K562 (cell line): ENCODE data around the gene NDUFS8. TPM values are rescaled to one million over a fixed set of nuclear protein-coding genes. Genes with fewer than 3 reads are reported as not detected.
A peak's percentile ranks its signal among the peaks of the same experiment; 100 is the strongest.
"Not testable (repeated sequence)": the region's sequence is repeated elsewhere in the genome, so short reads cannot be mapped to it uniquely, and the experiment has no call there.

Experiments
- ATAC-seq: fragments of 200-7000 bp; cut with Tn5 transposase; 3 replicates; pipeline ENCODE4 v1.9.1; 2020; ENCODE audit warnings: moderate library complexity
- BruUV-seq: library from RNA; stranded (reverse); fragments of 400-500 nt; replicated peaks from 2 replicates; lab custom pipeline; 2021; lab: Mats Ljungman, UMichigan
- CTCF ChIA-PET: fragments of 300-600 bp; formaldehyde crosslinking; extraction: SDS; loops from one replicate; lab custom pipeline; 2021; ENCODE audit warnings: low intra/inter-chr PET ratio; lab: Yijun Ruan, JAX
- POLR2A ChIA-PET: fragments of 300-600, 350-650 bp; sonication (Branson Sonifier 250); formaldehyde crosslinking; extraction: SDS; loops from one replicate; lab custom pipeline; 2021; ENCODE audit warnings: antibody characterized with exemption, inconsistent platforms; lab: Yijun Ruan, JAX
- DNase-seq, 4 experiments: peaks; one replicate each; pipeline versions ENCODE4 v3.0.0 to v3.0.0-alpha.2; 2011 to 2018; ENCODE audit warnings: low spot score in 3 of 4, mixed read lengths in 3 of 4; ENCODE audit errors: extremely low read depth in 1 of 4
- FAIRE-seq: peaks from 2 replicates; lab custom pipeline; 2011; peaks lifted over from hg19 to GRCh38; lab: Jason Lieb, UNC
- H2AFZ ChIP-seq: 2 replicates; pipeline ENCODE4 v1.6.0; 2011; ENCODE audit warnings: low read depth, low read length, control low read depth, inconsistent platforms
- H3K27ac ChIP-seq: fragments of 200-600 bp; 3 replicates; pipeline ENCODE4 v1.8.0; 2011; ENCODE audit warnings: low read depth, mild to moderate bottlenecking, control low read depth, inconsistent platforms, low read length, moderate library complexity, mixed read lengths; ENCODE audit errors: extremely low read depth
- H3K27me3 ChIP-seq, 2 experiments: fragments of 300-600 bp in 1 of 2; 2 replicates in 1 of 2; 3 replicates in 1 of 2; pipeline versions ENCODE4 v1.6.0 to v1.8.0; 2011; ENCODE audit warnings: inconsistent platforms in 2 of 2, low read length in 2 of 2, mild to moderate bottlenecking in 1 of 2, mixed read lengths in 1 of 2, moderate library complexity in 1 of 2; ENCODE audit not compliant: control insufficient read depth in 2 of 2, insufficient read depth in 2 of 2
- H3K36me3 ChIP-seq: fragments of 300-600 bp; 3 replicates; pipeline ENCODE4 v1.8.0; 2011; ENCODE audit warnings: mild to moderate bottlenecking, low read length, inconsistent platforms; ENCODE audit not compliant: control insufficient read depth, insufficient read depth
- H3K4me1 ChIP-seq, 2 experiments: fragments of 200-600 bp in 1 of 2; replicated peaks in 1 of 2; 2 replicates in 1 of 2; 3 replicates in 1 of 2; pipeline versions ENCODE4 v1.5.1 to v1.8.0; 2011; ENCODE audit warnings: inconsistent platforms in 2 of 2, low read length in 2 of 2, mild to moderate bottlenecking in 1 of 2, mixed read lengths in 1 of 2, moderate library complexity in 1 of 2; ENCODE audit not compliant: control insufficient read depth in 2 of 2, insufficient read depth in 2 of 2
- H3K4me2 ChIP-seq: 2 replicates; pipeline ENCODE4 v1.6.1; 2011; ENCODE audit warnings: low read length, control low read depth, inconsistent platforms, mixed read lengths; ENCODE audit not compliant: insufficient read depth
- H3K4me3 ChIP-seq: fragments of 200-600 bp; sonication (generic), shearing (Covaris generic); 2 replicates; pipeline ENCODE4 v1.5.1; 2016; ENCODE audit warnings: control low read depth, inconsistent platforms
- H3K79me2 ChIP-seq: fragments of 200-600 bp; 3 replicates; pipeline ENCODE4 v1.8.0; 2011; ENCODE audit warnings: low read length, inconsistent platforms; ENCODE audit not compliant: control insufficient read depth, insufficient read depth
- H3K9ac ChIP-seq, 2 experiments: 2 replicates each; pipeline versions ENCODE4 v1.6.0 to v1.6.1; 2011; ENCODE audit warnings: low read depth in 2 of 2, low read length in 2 of 2, control low read depth in 1 of 2, inconsistent platforms in 1 of 2, mild to moderate bottlenecking in 1 of 2, mixed read lengths in 1 of 2; ENCODE audit not compliant: insufficient read depth in 1 of 2
- H3K9me1 ChIP-seq: one replicate; pipeline ENCODE4 v1.6.0; 2011; ENCODE audit warnings: inconsistent platforms, mild to moderate bottlenecking, low read length, moderate library complexity; ENCODE audit not compliant: control insufficient read depth, insufficient read depth
- H3K9me3 ChIP-seq: replicated peaks from 2 replicates; pipeline ENCODE4 v1.5.1; 2011; ENCODE audit warnings: low read depth, low read length, inconsistent platforms; ENCODE audit not compliant: control insufficient read depth, insufficient read depth
- H4K20me1 ChIP-seq: replicated peaks from 2 replicates; pipeline ENCODE4 v1.6.1; 2011; ENCODE audit warnings: low read length, inconsistent platforms, mixed read lengths; ENCODE audit not compliant: control insufficient read depth, insufficient read depth
- DACH1 ChIP-seq: fragments of 450-650 bp; IDR thresholded peaks from 2 replicates; pipeline ENCODE4 v1.6.1; 2018; ENCODE audit not compliant: partially characterized antibody
- HNRNPK ChIP-seq: fragments of 200-400 bp; formaldehyde crosslinking; IDR thresholded peaks from one replicate; pipeline ENCODE4 v1.6.1; 2018; ENCODE audit warnings: mild to moderate bottlenecking, low read depth, low read length; ENCODE audit not compliant: poor library complexity, severe bottlenecking
- HNRNPLL ChIP-seq: fragments of 200-400 bp; formaldehyde crosslinking; IDR thresholded peaks from 2 replicates; pipeline ENCODE4 v1.6.1; 2017; ENCODE audit warnings: low read length, low read depth, mild to moderate bottlenecking; ENCODE audit not compliant: poor library complexity, severe bottlenecking
- MCM7 ChIP-seq, 2 experiments: fragments of 450-650 bp; IDR thresholded peaks; 2 replicates each; pipeline ENCODE4 v1.6.1; 2016 to 2018
- RBM25 ChIP-seq: fragments of 200-400 bp; formaldehyde crosslinking; IDR thresholded peaks from 2 replicates; pipeline ENCODE4 v1.6.1; 2018; ENCODE audit warnings: low read length, low read depth, moderate library complexity; ENCODE audit not compliant: severe bottlenecking
- RREB1 ChIP-seq: fragments of 250-450 bp; sonication (Bioruptor Pico); IDR thresholded peaks from 2 replicates; pipeline ENCODE4 v1.4.0; 2020
- ZNF282 ChIP-seq: sonication (generic); formaldehyde crosslinking; IDR thresholded peaks from 2 replicates; pipeline ENCODE4 v1.8.1; 2023; ENCODE audit warnings: missing genetic modification reagents
- WGBS: fragments of 100-300 bp; shearing (Covaris generic); methylation state at CpG from one replicate; pipeline ENCODE4 v1.1.6; 2016; ENCODE audit warnings: low coverage, mixed read lengths; ENCODE audit not compliant: insufficient coverage; ENCODE audit errors: missing lambda C conversion rate; 5-methylcytosine and 5-hydroxymethylcytosine counted together
- in situ Hi-C: fragments of 300-500 bp; cut with MboI; formaldehyde crosslinking; loops from 4 replicates; pipeline ENCODE4 v1.15.0; 2018; ENCODE audit warnings: inconsistent platforms, mixed read lengths
- intact Hi-C: fragments of 100-400 bp; cut with micrococcal nuclease; formaldehyde crosslinking; loops from 2 replicates; pipeline ENCODE4 v1.14.2; 2022
- polyA plus RNA-seq, 8 experiments: library from polyadenylated mRNA; depleted of rRNA in 4 of 8; stranded (reverse) in 5 of 8; unstranded in 3 of 8; fragments of >200 nt; fragmentation: Nextera tagmentation in 2 of 8; fragmentation: Illumina TruSeq in 1 of 8; extraction: Ambion mirVana in 2 of 8; extraction: Trizol in 1 of 8; gene quantifications; 2 replicates each; pipeline versions ENCODE4 v1.2.1 to v1.2.3, GENCODE V29; 2011 to 2014; ENCODE audit warnings: inconsistent platforms in 1 of 8, missing spikeins in 1 of 8
- total RNA-seq, 7 experiments: library from RNA; depleted of rRNA in 6 of 7; stranded (reverse); fragments of >200 nt in 6 of 7; fragmentation: Illumina TruSeq in 2 of 7; extraction: Trizol in 2 of 7; gene quantifications; 2 replicates each; pipeline versions ENCODE4 v1.2.1 to v1.2.3, GENCODE V29; 2011 to 2021; ENCODE audit warnings: low replicate concordance in 1 of 7

NDUFS8 gene
- total and polyA plus RNA-seq, 9 of the 15 experiments (the other 6 are each of a cell fraction or from before 2014, with no cell fraction given): 36.5 to 351 (median 101) TPM

DNA sequence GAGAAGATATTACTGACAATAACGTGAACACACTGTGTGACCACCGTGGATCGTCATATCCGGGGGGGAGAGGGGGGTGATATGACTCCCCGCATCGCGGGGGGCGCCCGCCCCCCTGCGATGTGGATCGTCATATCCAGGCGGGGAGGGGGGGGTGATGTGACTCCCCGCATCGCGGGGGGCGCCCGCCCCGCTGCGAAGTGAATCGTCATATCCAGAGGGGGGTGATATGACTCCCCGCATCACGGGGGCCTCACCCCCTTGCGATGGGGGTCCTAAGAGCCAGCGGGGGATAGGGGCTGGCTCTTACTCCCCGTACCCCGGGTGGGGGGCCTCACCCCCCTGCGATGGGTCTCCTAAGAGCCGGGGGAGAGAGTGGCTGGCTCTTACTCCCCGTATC lies 46.5 kb upstream of the NDUFS8 start (continued):
- TF ChIP-seq RREB1 (CRISPR knock-in tag) (no peak), RBM25 (no peak), HNRNPK (no peak), ZNF282 (no peak), HNRNPLL (no peak)

- H3K4me1 ChIP-seq, H3K27me3 ChIP-seq, H3K4me2 ChIP-seq, DNase-seq: not testable (repeated sequence)
- TF ChIP-seq MCM7 (IDR thresholded peaks at IDR 0.05): 0 out of 4 replicates have a peak, but pooled peaks of 1 of the 2 experiments have one; percentile 56
- peak; percentile 94 for TF ChIP-seq DACH1
- TF ChIP-seq, all 486 proteins: peak for 2; not testable (repeated sequence) for 484
- FAIRE-seq, H3K36me3 ChIP-seq, intact Hi-C loops, H2AFZ ChIP-seq, BruUV-seq, H3K9me3 ChIP-seq, H3K4me3 ChIP-seq, H3K79me2 ChIP-seq, CTCF ChIA-PET, POLR2A ChIA-PET, H3K9ac ChIP-seq, H4K20me1 ChIP-seq, H3K9me1 ChIP-seq, ATAC-seq, H3K27ac ChIP-seq: not testable (repeated sequence)
- in situ Hi-C loops: loop anchor here (5.0 kb wide), 1 partner anchor 278 kb away; no protein-coding TSS in a partner anchor
- 20% methylated on average over 6 of the region's 6 CpGs for WGBS
Observed at GRCh38 chr11:67985302-67985701, 45.2 kb upstream of the NDUFS8 start.
